Right ventricle myocardium inferior (tissue), 1 donor: Measurements from ENCODE around the gene AATK. TPM values are rescaled to one million over a fixed set of nuclear protein-coding genes. Genes with fewer than 3 reads are reported as not detected.
"Not testable (repeated sequence)": the region's sequence is repeated elsewhere in the genome, so short reads cannot be mapped to it uniquely, and the experiment has no call there.

Source experiments
- ATAC-seq: fragments of 200-7000 bp; cut with Tn5 transposase; one replicate; pipeline ENCODE4 v1.9.1; 2020; ENCODE audit warnings: mild to moderate bottlenecking, moderate library complexity
- DNase-seq: peaks from one replicate; pipeline ENCODE4 v3.0.0; 2021; ENCODE audit errors: missing footprints
- intact Hi-C: fragments of 100-400 bp; cut with DNase I; formaldehyde crosslinking; loops from one replicate; pipeline ENCODE4 v1.11.0; 2022
- total RNA-seq: library from RNA; stranded (reverse); fragmentation: NEBNext Ultra II Directional; extraction: Animal tissue kit (Norgen Biotek cat#: 25700); gene quantifications from one replicate; pipeline ENCODE4 v1.2.1, GENCODE V29; 2021
- donor health status: DM: no; HTN: yes; CAD: no; lungs with severe emphysema.

AATK gene
- total RNA-seq, 1 donor from 2014 or later = 10.1 TPM

GRCh38 chr17:81165246-81166032 lies 582 bp downstream of the AATK start, which contains the start of gene PVALEF:
Gene PVALEF (plus strand): TSS chr17:81165507. CDS start chr17:81181227, 15,720 bp downstream.
- intact Hi-C loops = no loop called here
- ATAC-seq = no peak
- no peak for DNase-seq

GRCh38 chr17:81164371-81165245 lies 1.4 kb downstream of the AATK start:
- DNase-seq (no peak), ATAC-seq (no peak)
- intact Hi-C loops = no loop called here

DNA sequence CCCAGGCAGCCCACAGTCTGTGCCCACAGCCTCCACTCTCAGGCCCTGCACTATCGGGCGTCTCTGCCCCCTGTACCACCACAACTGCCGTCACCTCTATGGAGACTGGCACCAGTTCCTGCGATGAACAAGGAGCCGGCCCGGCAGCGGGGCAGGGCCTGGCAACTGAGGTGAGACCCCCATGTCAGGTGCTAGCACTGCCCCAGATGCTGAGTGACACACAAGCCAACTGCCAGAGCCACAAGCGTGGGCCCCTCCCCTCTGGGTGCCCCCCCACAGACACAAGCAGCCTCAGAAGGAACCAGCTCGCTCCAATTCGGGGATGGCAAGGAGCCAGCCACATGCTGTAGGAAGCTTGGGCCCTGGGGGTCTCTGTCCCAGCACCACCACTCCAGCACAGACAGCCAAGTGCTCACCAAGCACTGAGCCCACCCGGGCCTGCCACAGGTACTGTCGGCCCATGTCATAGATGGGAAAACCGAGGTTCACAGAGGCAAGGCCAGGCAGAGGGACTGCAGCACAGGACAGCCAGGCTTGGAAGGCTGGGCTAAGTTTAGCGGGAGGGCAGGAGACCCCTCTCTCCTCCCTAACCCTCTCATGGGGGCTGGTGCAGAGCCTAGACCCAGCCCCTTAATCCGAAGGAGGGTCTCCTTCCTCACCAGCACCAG lies 2.2 kb downstream of the AATK start:
- intact Hi-C loops = no loop called here
- no peak for ATAC-seq

DNA sequence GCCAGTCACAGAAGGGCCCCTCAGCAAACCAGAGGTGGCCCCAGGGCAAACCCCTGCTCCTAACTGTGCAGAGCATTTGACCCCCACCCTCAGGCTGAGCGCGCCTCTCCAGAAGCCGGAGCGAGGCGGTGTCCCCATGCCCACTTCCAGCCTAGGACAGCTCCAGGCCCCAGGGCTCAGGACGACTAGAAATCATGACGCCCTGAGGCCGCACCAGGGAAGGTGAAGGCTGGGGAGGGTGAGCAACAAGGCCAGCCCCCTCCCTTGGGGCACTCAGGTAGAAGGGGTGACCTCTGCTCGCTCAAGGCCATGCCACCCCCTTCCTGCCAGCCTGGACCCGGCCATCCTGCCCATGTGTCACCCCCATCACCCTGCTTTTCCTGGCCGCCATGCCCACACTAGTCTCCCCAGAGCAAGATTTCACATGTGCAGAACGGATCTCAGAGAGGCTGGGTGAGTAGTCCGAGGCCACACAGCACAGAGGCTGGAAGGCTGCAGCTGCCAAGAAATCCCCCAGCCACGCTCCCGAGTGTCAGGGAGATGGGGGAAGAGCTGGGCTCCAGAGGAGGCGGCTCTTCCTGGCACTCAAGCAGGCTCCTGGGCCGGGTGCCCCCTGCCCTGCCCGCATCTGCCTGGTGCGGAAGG lies 2.8 kb downstream of the AATK start:
- ATAC-seq = no peak
- peak; percentile 67 for DNase-seq
- intact Hi-C loops = no loop called here

More for the DNA sequence above, 2.2 kb downstream of the AATK start:
- DNase-seq = peak; percentile 23

DNA sequence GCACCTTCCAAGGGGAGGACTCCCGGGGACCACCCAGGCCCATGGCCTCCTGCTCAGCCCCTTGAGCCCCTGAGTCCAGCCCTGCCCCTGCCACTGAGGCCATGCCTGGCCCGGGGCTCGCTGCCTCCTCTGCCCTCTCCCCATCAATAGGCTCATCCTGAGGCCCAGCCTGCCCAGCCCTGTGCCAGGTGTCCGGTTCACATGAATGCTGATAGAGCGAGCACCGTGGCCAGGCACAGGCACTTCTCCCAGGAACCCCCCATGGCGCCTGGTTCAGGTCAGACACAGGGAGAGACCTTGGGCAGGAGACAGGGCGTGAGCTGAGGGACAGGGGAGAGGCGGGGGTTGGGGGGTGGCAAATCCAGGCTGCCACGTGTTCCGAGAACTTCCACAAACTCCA lies 3.5 kb downstream of the AATK start:
- ATAC-seq (no peak), DNase-seq (peak; percentile 30)
- intact Hi-C loops = no loop called here

DNA sequence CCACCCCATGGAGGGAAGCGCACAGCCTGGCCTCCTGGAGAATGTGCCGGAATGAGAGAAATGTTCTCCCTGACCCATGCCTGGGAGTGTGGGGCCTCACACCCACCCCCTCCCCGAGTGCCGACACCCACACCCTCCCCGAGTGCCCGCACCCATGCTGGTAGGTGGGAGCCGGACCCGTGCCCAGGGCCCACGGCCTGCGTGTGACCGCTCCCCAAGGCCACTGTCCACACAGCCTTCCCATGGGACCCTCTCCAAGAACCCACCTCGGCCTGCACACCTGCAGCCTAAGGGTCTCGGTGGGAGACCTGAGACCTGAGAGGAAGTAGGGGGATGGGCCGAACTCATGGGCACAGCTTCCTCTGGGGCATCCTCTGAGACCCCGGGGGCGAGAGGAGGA lies 4.0 kb downstream of the AATK start:
- intact Hi-C loops = no loop called here
- ATAC-seq = no peak
- DNase-seq = peak; percentile 54

DNA sequence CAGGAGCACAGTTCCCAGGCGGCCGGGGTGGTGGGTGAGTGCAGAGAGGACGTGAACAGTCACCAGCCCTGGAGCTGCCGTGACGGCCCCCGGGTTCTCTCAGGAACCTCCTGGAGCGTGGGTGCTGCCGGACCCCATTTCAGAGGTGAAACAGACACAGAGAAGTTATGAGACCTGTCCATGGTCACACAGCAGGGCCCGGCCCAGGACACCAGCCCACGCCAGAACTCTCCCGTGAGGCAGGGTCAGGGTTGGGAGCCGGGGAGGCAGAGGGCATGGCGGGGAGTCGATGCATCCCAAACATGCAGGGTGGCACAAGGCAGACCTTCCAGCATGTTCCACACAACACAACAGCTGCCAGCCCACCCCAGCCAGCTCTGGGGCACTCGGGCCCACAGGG lies 4.5 kb downstream of the AATK start:
- intact Hi-C loops = no loop called here
- no peak for ATAC-seq
- peak; percentile 37 for DNase-seq

DNA sequence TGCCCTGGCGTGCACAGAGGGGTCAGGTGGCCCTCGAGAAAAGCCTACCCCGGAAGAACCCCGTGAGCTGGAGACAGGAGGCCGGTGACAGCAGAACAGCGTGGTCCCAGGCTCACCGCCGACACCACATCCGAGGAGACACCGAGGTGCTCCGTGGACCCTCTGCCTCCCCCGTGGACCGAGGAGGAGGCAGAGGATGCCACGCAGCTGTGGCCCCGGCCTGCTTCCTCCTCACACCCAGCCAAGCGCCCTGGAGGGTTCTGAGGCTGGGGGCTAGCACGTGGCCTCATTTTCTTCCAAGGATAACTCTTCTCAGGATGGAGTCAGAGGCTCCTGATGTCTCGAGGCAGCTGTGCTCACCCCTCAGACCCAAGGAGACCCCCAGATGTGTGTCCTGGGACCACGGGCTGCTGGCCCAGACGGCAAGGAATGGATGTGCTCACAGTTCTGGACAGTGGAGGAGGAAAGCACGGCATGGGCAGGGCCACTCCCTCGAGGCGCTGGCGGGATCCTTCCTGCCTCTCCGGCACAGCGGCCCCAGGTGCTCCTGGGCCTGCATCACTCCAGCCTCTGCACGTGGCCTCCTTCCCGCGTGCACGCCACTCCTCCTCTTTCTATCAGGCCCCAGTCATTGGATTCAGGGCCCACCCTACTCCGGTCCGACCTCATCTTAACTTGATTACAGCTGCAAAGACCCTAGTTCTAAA lies 5.1 kb downstream of the AATK start:
- peak; percentile 72 for DNase-seq
- intact Hi-C loops = no loop called here
- ATAC-seq = no peak

DNA sequence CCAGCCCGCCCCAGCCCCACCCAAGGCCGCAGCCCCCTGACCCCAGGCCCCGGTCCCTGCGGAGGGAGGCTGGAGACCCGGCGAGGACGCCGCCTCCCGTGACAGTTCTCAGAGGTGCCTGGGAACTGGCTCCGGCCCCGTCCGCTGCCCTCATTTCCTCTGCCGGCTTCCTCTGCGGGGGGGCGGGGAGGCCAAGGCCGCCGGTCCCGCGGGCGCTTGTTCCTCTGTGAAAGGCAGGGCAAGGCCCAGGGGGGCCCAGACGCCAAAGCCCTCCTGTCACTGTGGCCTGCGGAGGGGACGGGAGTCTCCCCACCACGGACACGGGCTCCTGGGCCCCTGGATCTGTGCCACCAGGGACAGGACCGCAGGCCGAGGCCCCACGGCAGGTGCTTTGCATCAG lies 5.7 kb downstream of the AATK start:
- ATAC-seq = no peak

DNA sequence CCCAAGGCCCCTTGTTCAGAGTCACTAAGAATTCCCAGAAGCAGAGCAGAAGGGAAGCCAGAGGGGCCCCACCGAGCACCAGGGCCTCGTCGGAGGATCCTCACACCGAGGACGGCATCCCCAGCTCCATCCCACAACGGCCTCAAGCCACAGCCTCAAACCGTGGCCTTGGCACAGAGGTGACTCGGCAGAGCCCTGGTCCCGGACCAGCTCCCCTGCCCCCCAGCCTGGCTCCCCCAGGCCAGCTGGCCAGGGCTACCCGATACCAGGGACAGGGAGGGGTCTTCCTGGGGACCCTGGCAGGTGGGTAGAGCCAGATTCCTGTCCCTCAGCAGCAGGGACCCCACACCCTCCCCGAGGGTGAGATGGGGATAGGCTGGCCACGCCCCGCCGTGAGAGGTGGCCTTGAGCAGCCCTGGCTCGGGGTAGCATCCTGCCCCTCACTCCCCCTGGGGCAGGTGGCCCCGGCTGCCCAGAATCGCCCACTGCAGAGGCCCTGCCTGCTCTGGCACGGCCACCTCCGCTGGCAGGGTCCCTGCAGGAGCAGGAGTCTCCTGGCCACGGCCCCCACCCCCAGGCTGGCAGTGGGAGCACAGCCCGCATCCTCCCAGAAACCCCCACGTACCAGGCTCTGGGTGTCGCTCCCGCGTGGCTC lies 6.3 kb downstream of the AATK start:
- DNase-seq (peak; percentile 46), ATAC-seq (no peak)
- intact Hi-C loops = no loop called here

More for the DNA sequence above, 5.7 kb downstream of the AATK start:
- intact Hi-C loops = no loop called here
- peak; percentile 91 for DNase-seq

DNA sequence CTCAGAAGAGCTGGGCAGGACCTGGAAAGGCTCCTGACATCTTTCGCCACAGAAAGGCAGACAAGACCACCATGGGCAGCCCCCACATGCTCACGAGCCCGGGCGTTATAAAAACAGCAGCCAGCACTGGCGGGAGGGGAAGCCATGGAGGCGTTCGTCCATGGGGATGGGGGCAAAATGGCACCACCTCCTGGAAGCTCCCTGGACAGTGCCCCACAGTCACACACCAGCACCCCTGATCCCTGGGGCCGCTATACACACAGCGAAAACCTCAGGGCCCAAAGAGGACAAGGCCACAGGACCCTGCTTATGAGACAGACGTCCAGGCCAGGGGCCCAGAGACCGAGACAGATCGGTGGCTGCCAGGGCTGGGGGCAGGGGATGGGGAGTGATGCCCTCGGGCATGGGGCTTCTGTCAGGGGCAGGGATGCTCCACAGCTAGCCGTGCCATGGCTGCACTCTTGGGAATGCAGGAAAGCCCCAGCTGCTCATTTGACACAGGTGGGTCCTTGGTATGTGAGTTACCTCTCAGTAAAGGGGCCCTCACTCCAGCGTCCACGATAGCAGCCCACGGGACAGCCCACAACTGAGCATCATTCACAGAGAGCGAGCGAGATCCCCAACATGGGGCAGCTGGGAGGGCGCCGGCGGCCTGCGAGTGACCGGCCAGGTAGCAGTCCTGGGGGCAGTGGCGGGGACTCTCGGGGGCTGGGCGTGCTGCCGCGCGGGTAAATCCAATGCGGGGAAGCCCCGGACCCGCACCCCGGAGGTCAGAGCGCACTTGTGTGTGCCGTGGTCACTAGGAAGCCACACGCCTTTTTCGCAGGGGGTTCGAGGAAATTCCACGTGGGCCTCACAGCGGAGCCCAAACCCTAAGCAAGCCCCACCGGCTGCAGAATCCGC lies 7.1 kb downstream of the AATK start:
- ATAC-seq (no peak), DNase-seq (peak; percentile 60)
- intact Hi-C loops = no loop called here

DNA sequence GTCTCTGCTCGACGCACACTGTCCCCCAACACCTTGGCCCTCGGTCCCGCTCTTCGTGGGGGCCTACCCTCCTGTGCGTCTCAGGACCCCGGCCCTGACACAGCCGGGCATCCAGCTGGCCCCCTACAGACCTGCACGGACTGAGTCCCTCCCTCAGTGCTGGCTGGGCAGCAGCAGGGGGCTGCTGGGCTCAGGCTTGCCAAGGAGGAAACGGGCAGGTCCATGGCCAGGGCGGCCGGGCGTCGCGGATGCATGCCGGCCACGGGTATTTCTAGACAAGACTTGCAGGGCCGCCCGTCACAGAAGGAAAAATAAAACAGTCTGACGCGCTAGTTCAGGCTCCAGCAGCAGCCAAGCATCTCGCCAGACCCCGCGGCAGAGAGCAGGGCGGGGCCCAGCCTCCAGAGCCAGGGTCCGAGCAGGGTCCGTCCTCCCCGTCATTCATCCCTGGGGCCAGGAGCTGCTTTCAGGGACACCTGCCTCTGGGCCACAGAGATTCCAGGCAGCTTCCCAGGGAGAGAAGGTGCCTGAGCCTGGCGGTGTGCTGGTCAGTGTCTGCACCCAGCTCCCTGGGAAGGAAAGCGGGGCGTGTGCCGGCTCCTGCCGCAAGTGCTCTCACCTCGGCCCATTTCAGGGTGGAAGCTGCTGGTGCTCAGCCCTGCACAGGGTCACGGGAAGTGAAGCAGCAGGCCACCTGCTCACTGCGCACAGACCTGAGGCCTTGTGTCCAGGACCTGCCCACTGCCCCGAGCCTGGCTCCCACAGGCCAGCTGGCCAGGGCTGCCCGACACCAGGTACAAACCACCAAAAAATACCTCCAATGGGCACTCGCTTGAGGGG lies 8.0 kb downstream of the AATK start:
- DNase-seq (peak; percentile 57), ATAC-seq (no peak)
- intact Hi-C loops = no loop called here

DNA sequence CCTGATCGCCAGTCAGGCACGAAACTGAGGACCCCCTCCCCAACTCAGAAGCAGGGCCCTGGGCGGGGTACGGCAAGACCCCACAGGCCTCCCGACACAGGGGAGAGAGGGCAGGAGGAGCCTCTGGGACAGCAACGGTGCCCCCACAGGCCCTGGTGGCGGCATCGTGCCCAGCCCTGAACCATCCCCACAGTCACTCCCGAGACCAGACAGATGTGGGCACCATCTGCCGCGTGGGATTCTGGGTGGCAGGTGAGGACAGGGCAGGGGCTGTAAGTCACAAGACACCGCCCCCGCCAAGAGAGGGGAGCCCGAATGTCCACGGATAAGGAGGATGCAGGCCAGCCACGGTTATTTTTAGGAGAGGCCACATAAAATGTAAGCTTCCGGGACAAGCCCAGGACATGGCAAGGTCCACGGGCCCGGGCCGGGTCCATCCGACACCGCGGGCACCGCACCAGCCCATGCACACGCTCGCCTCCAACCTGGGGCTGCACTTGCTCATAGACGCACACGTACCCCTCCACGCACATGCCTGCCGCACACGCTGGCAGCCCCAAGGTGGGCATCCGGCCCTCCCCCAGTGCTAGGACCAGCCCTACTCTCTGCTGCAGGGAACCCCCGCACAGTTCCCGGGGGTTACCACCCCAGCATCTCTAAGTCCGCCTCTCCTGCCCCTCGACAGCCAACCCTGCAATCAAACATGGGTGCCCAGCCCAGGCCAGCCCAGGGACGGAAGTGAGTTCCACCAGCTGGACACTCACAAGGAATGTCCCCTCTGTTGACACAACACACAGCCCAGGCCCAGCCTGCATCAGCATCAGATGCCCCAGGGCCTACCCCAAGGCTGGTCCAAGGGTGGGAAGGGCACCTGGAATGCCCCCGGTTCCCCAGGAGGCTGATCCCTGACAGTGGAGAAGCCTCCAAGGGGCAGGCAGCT lies 8.9 kb downstream of the AATK start:
- DNase-seq (peak; percentile 63), ATAC-seq (no peak)
- intact Hi-C loops = no loop called here

- ATAC-seq = no peak
- intact Hi-C loops = no loop called here
Observed at GRCh38 chr17:81154961-81155360, 11.1 kb downstream of the AATK start.

DNA sequence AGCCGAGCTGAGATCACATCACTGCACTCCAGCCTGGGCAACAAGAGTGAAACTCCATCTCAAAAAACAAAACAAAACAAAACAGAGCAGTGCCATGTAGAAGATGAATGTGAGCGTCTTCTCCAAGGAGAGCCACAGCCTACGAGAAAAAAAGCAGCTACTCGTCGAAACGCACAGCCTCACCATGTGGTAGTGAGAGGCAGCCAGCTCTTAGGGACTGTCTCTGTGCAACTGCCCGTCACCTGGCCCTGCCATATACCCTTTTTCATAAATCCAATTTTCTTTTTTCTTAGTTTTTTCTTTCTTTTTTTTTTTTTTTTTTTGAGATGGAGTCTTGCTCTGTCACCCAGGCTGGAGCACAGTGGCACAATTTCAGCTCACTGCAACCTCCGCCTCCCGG lies 12.0 kb downstream of the AATK start:
- ATAC-seq, intact Hi-C loops: not testable (repeated sequence)
- peak; percentile 45 for DNase-seq

More at GRCh38 chr17:81154961-81155360, 11.1 kb downstream of the AATK start:
- DNase-seq = peak; percentile 78
